ENCODE data around the gene MYH9. TPM values are rescaled to one million over a fixed set of nuclear protein-coding genes. Genes with fewer than 3 reads are reported as not detected.

MYH9 gene
- polyA plus RNA-seq, 1 of the 3 experiments (the other 2 are of a cell fraction) = 303 TPM

DNA sequence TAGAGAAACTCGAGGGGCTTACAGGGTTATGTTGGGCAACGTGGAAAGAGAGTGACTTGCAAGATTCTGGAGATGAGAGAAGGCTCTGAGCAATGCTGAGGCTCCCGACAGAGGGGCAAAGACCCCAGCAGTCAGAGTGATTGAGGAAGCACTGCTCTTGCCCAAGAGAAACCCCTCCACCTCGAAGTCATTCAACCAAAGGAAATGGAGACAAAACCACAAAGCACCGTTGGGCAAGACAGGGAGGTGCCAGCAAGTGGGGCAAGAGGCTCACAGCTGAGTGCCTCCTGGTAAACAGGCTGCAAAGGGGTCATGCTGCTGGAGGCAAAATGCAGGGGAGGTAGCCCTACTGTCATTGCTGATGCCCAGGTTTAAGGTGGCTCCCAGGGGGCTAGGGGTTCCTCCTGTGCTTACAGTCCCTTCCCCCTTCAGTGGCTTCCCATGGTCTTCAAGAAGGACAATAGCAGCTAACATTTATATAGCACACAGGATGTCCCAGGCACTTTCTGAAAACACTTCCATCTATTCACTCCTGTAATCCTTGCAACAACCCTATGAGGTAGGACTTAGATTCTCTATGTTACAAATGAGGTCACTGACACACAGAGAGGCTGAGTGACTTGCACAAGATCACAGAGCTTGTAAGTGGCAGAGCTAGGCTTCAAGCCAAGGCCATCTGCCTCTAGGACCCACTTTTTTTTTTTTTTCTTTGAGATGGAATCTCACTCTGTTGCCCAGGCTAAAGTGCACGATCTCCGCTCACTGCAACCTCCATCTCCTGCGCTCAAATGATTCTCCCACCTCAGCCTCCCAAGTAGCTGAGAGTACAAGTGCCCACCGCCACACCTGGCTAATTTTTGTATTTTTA is 18.1 kb upstream of the MYH9 start:
- Histone ChIP-seq H3K9ac (no peak overlapping the region), H3K36me3 (replicated peaks in 1 of 2; ENCODE audit: control insufficient read depth in 1 of 2, insufficient read depth in 2 of 2, low read length in 1 of 2) (no peaks in the 10 kb centered on the region), H3K4me2 (no peak overlapping the region), H3K79me2 (ENCODE audit: insufficient read depth) (no peaks in the 10 kb centered on the region), H3K27ac (ENCODE audit: low read depth in 2 of 2, low read length in 1 of 2) (no peak overlapping the region), H4K20me1 (ENCODE audit: insufficient read depth) (no peaks in the 10 kb centered on the region), H3F3A (replicated peaks; ENCODE audit: insufficient read depth) (peaks cover 3% of the 10 kb centered on the region), H2AFZ (ENCODE audit: low read depth) (no peak overlapping the region), H3K27me3 (ENCODE audit: insufficient read depth) (no peaks in the 10 kb centered on the region), H3K4me3 (ENCODE audit: low read depth in 2 of 2, low read length in 1 of 2) (no peak overlapping the region), H3K9me2 (no peaks in the 10 kb centered on the region), H3K4me1 (ENCODE audit: control insufficient read depth in 1 of 2, insufficient read depth in 2 of 2, low read depth in 1 of 2, low read length in 1 of 2) (no peaks in the 10 kb centered on the region), H3K9me3 (no peaks in the 10 kb centered on the region)
- ChIA-PET CTCF (interaction anchor here (0.7 to 1.2 kb wide), 3 partner anchors 8 to 39 kb away, joined by 3 read pairs; no protein-coding TSS in a partner anchor), POLR2A (no interaction called here)
- no peak for DNase-seq
- WGBS (ENCODE audit: low lambda C conversion rate) = 68% methylated on average over 9 of the region's 9 CpGs
- TF ChIP-seq FOSL2 (IDR thresholded peaks at IDR 0.05; ENCODE audit: borderline replicate concordance, low read depth) = no peak
- TF ChIP-seq MEF2A (IDR thresholded peaks at IDR 0.05; ENCODE audit: borderline replicate concordance, low read depth) = no peak
- TF ChIP-seq, protein P1, sequence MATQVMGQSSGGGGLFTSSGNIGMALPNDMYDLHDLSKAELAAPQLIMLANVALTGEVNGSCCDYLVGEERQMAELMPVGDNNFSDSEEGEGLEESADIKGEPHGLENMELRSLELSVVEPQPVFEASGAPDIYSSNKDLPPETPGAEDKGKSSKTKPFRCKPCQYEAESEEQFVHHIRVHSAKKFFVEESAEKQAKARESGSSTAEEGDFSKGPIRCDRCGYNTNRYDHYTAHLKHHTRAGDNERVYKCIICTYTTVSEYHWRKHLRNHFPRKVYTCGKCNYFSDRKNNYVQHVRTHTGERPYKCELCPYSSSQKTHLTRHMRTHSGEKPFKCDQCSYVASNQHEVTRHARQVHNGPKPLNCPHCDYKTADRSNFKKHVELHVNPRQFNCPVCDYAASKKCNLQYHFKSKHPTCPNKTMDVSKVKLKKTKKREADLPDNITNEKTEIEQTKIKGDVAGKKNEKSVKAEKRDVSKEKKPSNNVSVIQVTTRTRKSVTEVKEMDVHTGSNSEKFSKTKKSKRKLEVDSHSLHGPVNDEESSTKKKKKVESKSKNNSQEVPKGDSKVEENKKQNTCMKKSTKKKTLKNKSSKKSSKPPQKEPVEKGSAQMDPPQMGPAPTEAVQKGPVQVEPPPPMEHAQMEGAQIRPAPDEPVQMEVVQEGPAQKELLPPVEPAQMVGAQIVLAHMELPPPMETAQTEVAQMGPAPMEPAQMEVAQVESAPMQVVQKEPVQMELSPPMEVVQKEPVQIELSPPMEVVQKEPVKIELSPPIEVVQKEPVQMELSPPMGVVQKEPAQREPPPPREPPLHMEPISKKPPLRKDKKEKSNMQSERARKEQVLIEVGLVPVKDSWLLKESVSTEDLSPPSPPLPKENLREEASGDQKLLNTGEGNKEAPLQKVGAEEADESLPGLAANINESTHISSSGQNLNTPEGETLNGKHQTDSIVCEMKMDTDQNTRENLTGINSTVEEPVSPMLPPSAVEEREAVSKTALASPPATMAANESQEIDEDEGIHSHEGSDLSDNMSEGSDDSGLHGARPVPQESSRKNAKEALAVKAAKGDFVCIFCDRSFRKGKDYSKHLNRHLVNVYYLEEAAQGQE (IDR thresholded peaks at IDR 0.05; ENCODE audit: low read depth, low read length) = no peak
- TF ChIP-seq, protein P2, sequence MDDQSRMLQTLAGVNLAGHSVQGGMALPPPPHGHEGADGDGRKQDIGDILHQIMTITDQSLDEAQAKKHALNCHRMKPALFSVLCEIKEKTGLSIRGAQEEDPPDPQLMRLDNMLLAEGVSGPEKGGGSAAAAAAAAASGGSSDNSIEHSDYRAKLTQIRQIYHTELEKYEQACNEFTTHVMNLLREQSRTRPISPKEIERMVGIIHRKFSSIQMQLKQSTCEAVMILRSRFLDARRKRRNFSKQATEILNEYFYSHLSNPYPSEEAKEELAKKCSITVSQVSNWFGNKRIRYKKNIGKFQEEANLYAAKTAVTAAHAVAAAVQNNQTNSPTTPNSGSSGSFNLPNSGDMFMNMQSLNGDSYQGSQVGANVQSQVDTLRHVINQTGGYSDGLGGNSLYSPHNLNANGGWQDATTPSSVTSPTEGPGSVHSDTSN (IDR thresholded peaks at IDR 0.05) = no peak
- no peak for TF ChIP-seq JUND (IDR thresholded peaks at IDR 0.05)
- no peak for TF ChIP-seq SMC3 (IDR thresholded peaks at IDR 0.05; ENCODE audit: low read depth, low read length)
- no peak for TF ChIP-seq EP300 (IDR thresholded peaks at IDR 0.05; ENCODE audit: borderline replicate concordance in 1 of 2, low read depth in 1 of 2, low read length in 1 of 2)
- no peak for TF ChIP-seq GATA2 (CRISPR knock-in tag; IDR thresholded peaks at IDR 0.05)
- TF ChIP-seq CHD2 (IDR thresholded peaks at IDR 0.05; ENCODE audit: low read length, partially characterized antibody) = no peak
- no peak for TF ChIP-seq EZH2phosphoT487 (IDR thresholded peaks at IDR 0.05; ENCODE audit: borderline replicate concordance, low read depth)
- TF ChIP-seq RCOR1 (IDR thresholded peaks at IDR 0.05; ENCODE audit: low read length) = no peak
- TF ChIP-seq TEAD4 (IDR thresholded peaks at IDR 0.05; ENCODE audit: borderline replicate concordance, insufficient read depth) = no peak
- no peak for TF ChIP-seq POLR2AphosphoS5 (IDR thresholded peaks at IDR 0.05; ENCODE audit: low read depth, low read length)
- TF ChIP-seq, protein P3, sequence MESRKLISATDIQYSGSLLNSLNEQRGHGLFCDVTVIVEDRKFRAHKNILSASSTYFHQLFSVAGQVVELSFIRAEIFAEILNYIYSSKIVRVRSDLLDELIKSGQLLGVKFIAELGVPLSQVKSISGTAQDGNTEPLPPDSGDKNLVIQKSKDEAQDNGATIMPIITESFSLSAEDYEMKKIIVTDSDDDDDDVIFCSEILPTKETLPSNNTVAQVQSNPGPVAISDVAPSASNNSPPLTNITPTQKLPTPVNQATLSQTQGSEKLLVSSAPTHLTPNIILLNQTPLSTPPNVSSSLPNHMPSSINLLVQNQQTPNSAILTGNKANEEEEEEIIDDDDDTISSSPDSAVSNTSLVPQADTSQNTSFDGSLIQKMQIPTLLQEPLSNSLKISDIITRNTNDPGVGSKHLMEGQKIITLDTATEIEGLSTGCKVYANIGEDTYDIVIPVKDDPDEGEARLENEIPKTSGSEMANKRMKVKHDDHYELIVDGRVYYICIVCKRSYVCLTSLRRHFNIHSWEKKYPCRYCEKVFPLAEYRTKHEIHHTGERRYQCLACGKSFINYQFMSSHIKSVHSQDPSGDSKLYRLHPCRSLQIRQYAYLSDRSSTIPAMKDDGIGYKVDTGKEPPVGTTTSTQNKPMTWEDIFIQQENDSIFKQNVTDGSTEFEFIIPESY (IDR thresholded peaks at IDR 0.05; ENCODE audit: borderline replicate concordance, low read depth) = no peak
- TF ChIP-seq TCF12 (IDR thresholded peaks at IDR 0.05) = no peak
- TF ChIP-seq, protein P4, sequence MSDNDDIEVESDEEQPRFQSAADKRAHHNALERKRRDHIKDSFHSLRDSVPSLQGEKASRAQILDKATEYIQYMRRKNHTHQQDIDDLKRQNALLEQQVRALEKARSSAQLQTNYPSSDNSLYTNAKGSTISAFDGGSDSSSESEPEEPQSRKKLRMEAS (IDR thresholded peaks at IDR 0.05; ENCODE audit: low read depth) = no peak
- TF ChIP-seq RXRA (IDR thresholded peaks at IDR 0.05; ENCODE audit: borderline replicate concordance, low read depth) = no peak
- TF ChIP-seq, protein P5, sequence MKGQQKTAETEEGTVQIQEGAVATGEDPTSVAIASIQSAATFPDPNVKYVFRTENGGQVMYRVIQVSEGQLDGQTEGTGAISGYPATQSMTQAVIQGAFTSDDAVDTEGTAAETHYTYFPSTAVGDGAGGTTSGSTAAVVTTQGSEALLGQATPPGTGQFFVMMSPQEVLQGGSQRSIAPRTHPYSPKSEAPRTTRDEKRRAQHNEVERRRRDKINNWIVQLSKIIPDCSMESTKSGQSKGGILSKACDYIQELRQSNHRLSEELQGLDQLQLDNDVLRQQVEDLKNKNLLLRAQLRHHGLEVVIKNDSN (IDR thresholded peaks at IDR 0.05; ENCODE audit: borderline replicate concordance, low read depth) = no peak

Data from SK-N-SH (cell line).